Measurements from ENCODE around the gene GNB1L.

DNA sequence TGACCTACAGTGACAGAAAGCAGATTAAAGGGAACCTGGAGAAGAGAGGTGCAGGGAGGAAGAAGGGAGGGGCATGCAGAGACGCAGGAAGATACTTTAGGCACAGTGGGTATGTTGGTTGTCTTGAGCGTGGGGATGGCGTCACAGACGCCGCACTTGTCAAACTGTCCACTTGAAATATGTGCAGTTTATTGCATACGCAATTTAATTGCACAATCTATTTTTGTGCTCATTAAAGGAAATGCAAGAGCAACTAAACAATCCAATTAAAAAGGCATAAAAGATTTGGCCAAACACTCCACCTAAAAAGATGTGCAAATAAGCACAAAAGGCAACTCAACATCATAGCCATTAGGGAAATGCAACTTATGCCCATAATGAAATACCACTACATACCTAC, 16.8 kb downstream of the GNB1L start:
- TF ChIP-seq, protein P1, sequence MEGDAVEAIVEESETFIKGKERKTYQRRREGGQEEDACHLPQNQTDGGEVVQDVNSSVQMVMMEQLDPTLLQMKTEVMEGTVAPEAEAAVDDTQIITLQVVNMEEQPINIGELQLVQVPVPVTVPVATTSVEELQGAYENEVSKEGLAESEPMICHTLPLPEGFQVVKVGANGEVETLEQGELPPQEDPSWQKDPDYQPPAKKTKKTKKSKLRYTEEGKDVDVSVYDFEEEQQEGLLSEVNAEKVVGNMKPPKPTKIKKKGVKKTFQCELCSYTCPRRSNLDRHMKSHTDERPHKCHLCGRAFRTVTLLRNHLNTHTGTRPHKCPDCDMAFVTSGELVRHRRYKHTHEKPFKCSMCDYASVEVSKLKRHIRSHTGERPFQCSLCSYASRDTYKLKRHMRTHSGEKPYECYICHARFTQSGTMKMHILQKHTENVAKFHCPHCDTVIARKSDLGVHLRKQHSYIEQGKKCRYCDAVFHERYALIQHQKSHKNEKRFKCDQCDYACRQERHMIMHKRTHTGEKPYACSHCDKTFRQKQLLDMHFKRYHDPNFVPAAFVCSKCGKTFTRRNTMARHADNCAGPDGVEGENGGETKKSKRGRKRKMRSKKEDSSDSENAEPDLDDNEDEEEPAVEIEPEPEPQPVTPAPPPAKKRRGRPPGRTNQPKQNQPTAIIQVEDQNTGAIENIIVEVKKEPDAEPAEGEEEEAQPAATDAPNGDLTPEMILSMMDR (IDR thresholded peaks at IDR 0.05; ENCODE audit: low read depth, low read length), result no peak
- TF ChIP-seq EZH2phosphoT487 (IDR thresholded peaks at IDR 0.05; ENCODE audit: low read depth), result no peak
